Measurements from ENCODE around the gene KLHL26.
A peak's percentile ranks its signal among the peaks of the same experiment; 100 is the strongest.
"Not testable (repeated sequence)": the region's sequence is repeated elsewhere in the genome, so short reads cannot be mapped to it uniquely, and the experiment has no call there.

Gene KLHL26

GRCh38 chr19:18636969-18637629, at the start of gene KLHL26:
Gene KLHL26 (plus strand): TSS chr19:18637028. CDS start chr19:18637055, 27 bp downstream.
- ATAC-seq, result no peak
- H3K4me1 Mint-ChIP-seq, result peaks cover 31% of the 10 kb centered on the region
- H3K4me3 Mint-ChIP-seq, result peak within 1 kb of the TSS; percentile 82

GRCh38 chr19:18587561-18587960, 49.3 kb upstream of the KLHL26 start:
- peak overlapping the region; percentile 84 for H3K4me3 Mint-ChIP-seq

More at GRCh38 chr19:18636969-18637629, at the start of gene KLHL26:
- Mint-ChIP-seq H3K9me3 (no peaks in the 10 kb centered on the region), H3K36me3 (peaks cover 6% of the 10 kb centered on the region), H3K27ac (peak within 1 kb of the TSS; percentile 90)
- peak in 1 of 2 donors; percentile 56 for DNase-seq (ENCODE audit: low spot score in 2 of 2)

GRCh38 chr19:18587962-18588610, 48.7 kb upstream of the KLHL26 start:
- Mint-ChIP-seq H3K9me3 (no peaks in the 10 kb centered on the region), H3K27ac (peak overlapping the region; percentile 94), H3K4me1 (peaks cover 34% of the 10 kb centered on the region), H3K4me3 (peak overlapping the region; percentile 84), H3K36me3 (peaks cover 34% of the 10 kb centered on the region)
- DNase-seq (ENCODE audit: low spot score in 2 of 2) (no peak), ATAC-seq (peak; percentile 5)

More at GRCh38 chr19:18587561-18587960, 49.3 kb upstream of the KLHL26 start:
- no peak for DNase-seq (ENCODE audit: low spot score in 2 of 2)
- peaks cover 34% of the 10 kb centered on the region for H3K36me3 Mint-ChIP-seq
- H3K27ac Mint-ChIP-seq, result peak overlapping the region; percentile 94
- peaks cover 33% of the 10 kb centered on the region for H3K4me1 Mint-ChIP-seq
- ATAC-seq, result no peak
- no peaks in the 10 kb centered on the region for H3K9me3 Mint-ChIP-seq

- peaks cover 34% of the 10 kb centered on the region for H3K36me3 Mint-ChIP-seq
- ATAC-seq (peak; percentile 87), DNase-seq (ENCODE audit: low spot score in 2 of 2) (peak; percentile 83 to 93)
- H3K9me3 Mint-ChIP-seq, result no peaks in the 10 kb centered on the region
- peak within 1 kb of the TSS; percentile 94 for H3K27ac Mint-ChIP-seq
- peak within 1 kb of the TSS; percentile 84 for H3K4me3 Mint-ChIP-seq
- peaks cover 41% of the 10 kb centered on the region for H3K4me1 Mint-ChIP-seq
Measured at GRCh38 chr19:18588611-18589379, 48.0 kb upstream of the KLHL26 start, which contains the start of gene REX1BD. Gene REX1BD (plus strand): TSS chr19:18588798. CDS start chr19:18588802, 4 bp downstream.

- peak; percentile 75 for ATAC-seq
Measured at GRCh38 chr19:18589380-18590272, 47.2 kb upstream of the KLHL26 start.

GRCh38 chr19:18590273-18591272, 46.3 kb upstream of the KLHL26 start:
- Mint-ChIP-seq H3K27ac (peak overlapping the region; percentile 94), H3K4me1 (peaks cover 52% of the 10 kb centered on the region), H3K9me3 (no peaks in the 10 kb centered on the region), H3K4me3 (peak overlapping the region; percentile 84), H3K36me3 (peaks cover 34% of the 10 kb centered on the region)
- no peak for ATAC-seq
- DNase-seq (ENCODE audit: low spot score in 2 of 2), result no peak

More at GRCh38 chr19:18589380-18590272, 47.2 kb upstream of the KLHL26 start:
- Mint-ChIP-seq H3K9me3 (no peaks in the 10 kb centered on the region), H3K36me3 (peaks cover 34% of the 10 kb centered on the region), H3K4me3 (peak overlapping the region; percentile 84), H3K4me1 (peaks cover 48% of the 10 kb centered on the region), H3K27ac (peak overlapping the region; percentile 94)
- DNase-seq (ENCODE audit: low spot score in 2 of 2), result peak in 1 of 2 donors; percentile 62

- Mint-ChIP-seq H3K36me3 (peaks cover 34% of the 10 kb centered on the region), H3K4me3 (peak overlapping the region; percentile 84), H3K27ac (no peak overlapping the region), H3K9me3 (no peaks in the 10 kb centered on the region), H3K4me1 (peaks cover 49% of the 10 kb centered on the region)
- DNase-seq (ENCODE audit: low spot score in 2 of 2) (no peak), ATAC-seq (no peak)
Measured at GRCh38 chr19:18591735-18592385, 45.0 kb upstream of the KLHL26 start.

- not testable (repeated sequence) for ATAC-seq; DNase-seq (ENCODE audit: low spot score in 2 of 2); H3K4me3 Mint-ChIP-seq; H3K27ac Mint-ChIP-seq; H3K9me3 Mint-ChIP-seq
- Mint-ChIP-seq H3K4me1 (peaks cover 46% of the 10 kb centered on the region), H3K36me3 (peaks cover 34% of the 10 kb centered on the region)
Measured at GRCh38 chr19:18592732-18593131, 44.1 kb upstream of the KLHL26 start.

- Mint-ChIP-seq H3K27ac (no peak overlapping the region), H3K4me3 (peak overlapping the region; percentile 74), H3K9me3 (no peaks in the 10 kb centered on the region), H3K36me3 (peaks cover 34% of the 10 kb centered on the region), H3K4me1 (peaks cover 39% of the 10 kb centered on the region)
- no peak for ATAC-seq
- DNase-seq (ENCODE audit: low spot score in 2 of 2), result peak in 1 of 2 donors; percentile 50
Measured at GRCh38 chr19:18593367-18594095, 43.3 kb upstream of the KLHL26 start.

- Mint-ChIP-seq H3K27ac (peak overlapping the region; percentile 86), H3K9me3 (no peaks in the 10 kb centered on the region), H3K4me3 (peak overlapping the region; percentile 74), H3K36me3 (peaks cover 30% of the 10 kb centered on the region), H3K4me1 (peaks cover 39% of the 10 kb centered on the region)
- ATAC-seq (peak; percentile 75), DNase-seq (ENCODE audit: low spot score in 2 of 2) (peak; percentile 79 to 86)
Measured at GRCh38 chr19:18594096-18594823, 42.6 kb upstream of the KLHL26 start.

- H3K9me3 Mint-ChIP-seq, result no peaks in the 10 kb centered on the region
- ATAC-seq, result no peak
Measured at GRCh38 chr19:18594824-18595373, 41.9 kb upstream of the KLHL26 start.

GRCh38 chr19:18595475-18595874, 41.4 kb upstream of the KLHL26 start:
- Mint-ChIP-seq H3K9me3 (no peaks in the 10 kb centered on the region), H3K27ac (no peak overlapping the region), H3K36me3 (peaks cover 18% of the 10 kb centered on the region), H3K4me3 (peak overlapping the region; percentile 74), H3K4me1 (peaks cover 28% of the 10 kb centered on the region)
- ATAC-seq (no peak), DNase-seq (ENCODE audit: low spot score in 2 of 2) (no peak)

More at GRCh38 chr19:18594824-18595373, 41.9 kb upstream of the KLHL26 start:
- H3K4me1 Mint-ChIP-seq, result peaks cover 34% of the 10 kb centered on the region
- H3K4me3 Mint-ChIP-seq, result peak overlapping the region; percentile 74
- H3K36me3 Mint-ChIP-seq, result peaks cover 24% of the 10 kb centered on the region
- H3K27ac Mint-ChIP-seq, result peak overlapping the region; percentile 86
- DNase-seq (ENCODE audit: low spot score in 2 of 2), result no peak

Measured in stimulated activated effector memory CD8-positive, alpha-beta T cell treated with anti-CD3 and anti-CD28 coated beads, Interleukin-12 subunit alpha, Interleukin-12 subunit beta, amount 100 ng/mL, for 72 hours (primary cell).